GM18508 (cell line): ENCODE data around the gene REC114.
"Not testable (repeated sequence)": the region's sequence is repeated elsewhere in the genome, so short reads cannot be mapped to it uniquely, and the experiment has no call there.

Source experiments
- ATAC-seq: cut with Tn5 transposase; IDR thresholded peaks from one replicate; pipeline ENCODE4 v1.9.1; 2021; ENCODE audit warnings: moderate number of reproducible peaks; ENCODE audit not compliant: insufficient read depth, unreplicated experiment

The REC114 gene, protein sequence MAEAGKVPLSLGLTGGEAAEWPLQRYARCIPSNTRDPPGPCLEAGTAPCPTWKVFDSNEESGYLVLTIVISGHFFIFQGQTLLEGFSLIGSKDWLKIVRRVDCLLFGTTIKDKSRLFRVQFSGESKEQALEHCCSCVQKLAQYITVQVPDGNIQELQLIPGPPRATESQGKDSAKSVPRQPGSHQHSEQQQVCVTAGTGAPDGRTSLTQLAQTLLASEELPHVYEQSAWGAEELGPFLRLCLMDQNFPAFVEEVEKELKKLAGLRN

DNA sequence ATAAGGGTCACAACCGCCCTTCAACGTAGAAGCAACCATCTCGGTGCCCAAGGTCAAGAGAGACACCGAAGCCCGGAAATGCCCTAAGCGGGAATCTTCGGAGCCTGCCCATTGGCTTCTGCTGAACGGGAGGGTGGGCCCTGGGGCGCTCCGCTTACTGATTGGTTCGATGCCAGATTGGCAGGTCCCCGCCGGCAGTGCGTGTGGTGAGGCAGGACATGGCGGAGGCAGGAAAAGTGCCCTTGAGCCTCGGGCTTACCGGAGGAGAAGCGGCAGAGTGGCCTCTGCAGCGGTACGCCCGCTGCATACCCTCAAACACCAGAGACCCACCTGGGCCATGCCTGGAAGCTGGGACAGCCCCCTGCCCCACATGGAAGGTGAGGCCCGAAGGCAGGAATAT, at the start of gene REC114:
REC114 (plus strand) TSS at position 197 of the 400 bp plus-strand sequence; CDS start at position 219, 22 bp downstream.
- no peak for ATAC-seq

DNA sequence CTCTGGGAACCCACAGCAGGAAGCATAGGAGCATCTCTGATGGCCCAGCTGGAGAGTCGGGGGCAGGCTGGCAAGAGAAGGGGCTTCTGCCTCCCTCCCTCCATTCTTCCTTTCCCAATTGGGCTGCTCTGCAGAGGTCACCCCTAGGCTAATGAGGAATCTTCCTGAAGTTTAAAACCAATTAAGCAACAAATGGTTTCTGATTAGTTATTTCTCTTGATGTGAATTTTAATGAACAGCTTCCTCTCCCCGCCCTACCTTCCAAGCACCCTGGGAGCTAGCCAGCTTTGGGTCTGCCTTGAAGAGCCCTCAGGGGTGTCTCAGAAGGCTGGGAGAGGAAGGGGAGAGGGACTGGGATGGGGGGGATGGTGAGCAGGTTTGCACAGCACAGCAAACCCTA, 49.6 kb upstream of the REC114 start:
- no peak for ATAC-seq

DNA sequence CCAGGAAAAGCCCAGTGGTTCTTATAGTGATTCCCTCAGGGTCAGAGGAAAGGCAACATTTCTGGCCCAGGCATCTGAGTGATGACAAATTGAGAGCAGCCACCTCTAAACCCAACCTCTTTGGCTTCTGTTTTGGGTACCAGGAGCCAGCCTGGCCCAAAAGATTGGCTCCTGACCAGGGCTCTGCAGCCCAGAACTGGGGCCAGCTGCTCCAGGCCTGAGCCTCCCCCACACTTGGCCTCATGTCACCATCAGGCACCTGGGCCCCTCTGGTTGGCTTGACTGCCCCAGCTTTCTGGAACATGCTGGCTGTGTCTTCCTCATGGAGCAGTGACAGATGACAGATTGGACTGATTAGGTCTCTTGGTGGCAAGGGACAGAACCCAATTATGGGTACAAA, 48.2 kb upstream of the REC114 start:
- ATAC-seq = no peak

- ATAC-seq = no peak
Measured at GRCh38 chr15:73395671-73396070, 47.3 kb upstream of the REC114 start.

- no peak for ATAC-seq
Measured at GRCh38 chr15:73397461-73397860, 45.5 kb upstream of the REC114 start.

DNA sequence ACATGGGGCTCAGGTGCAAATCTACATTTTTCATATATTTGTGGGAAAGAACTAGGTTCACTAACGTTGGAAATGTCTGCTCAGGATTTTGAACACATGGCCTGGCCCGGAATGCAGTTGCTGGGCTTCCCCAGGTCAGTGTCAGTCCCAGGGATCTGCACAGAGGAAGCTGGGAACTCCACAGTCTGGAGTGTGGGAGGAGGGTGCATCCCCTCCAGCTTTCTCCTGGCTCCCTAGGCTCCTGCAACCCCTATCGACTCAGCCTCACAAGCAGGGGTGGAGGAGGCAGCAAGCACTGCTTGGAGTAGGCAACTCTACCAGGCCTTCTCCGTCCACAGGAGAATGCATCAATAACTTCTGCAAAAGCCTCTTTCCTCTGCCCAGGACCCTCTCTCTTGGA, 44.1 kb upstream of the REC114 start:
- ATAC-seq = no peak

GRCh38 chr15:73400222-73400621, 42.7 kb upstream of the REC114 start:
- ATAC-seq = not testable (repeated sequence)

DNA sequence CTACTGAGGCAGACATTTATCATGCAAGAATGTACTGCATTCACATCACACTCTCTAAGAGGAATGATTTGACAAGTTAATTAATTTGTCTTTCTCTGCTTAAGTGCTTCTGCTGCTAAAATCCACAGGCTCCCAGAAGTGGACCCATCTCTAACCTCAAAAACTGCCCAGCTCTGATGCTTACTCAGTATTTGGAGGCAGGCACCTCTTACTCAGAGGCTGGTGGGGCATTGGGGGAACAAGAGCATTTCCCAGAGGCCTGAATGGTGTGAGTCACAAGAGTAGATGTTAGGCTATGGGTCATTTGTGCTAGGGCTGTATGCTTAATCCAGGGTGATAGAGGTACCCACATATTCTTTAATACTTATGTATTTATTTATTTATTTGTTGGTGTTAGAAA, 39.8 kb upstream of the REC114 start:
- ATAC-seq = no peak

- no peak for ATAC-seq
Measured at GRCh38 chr15:73414876-73415275, 28.1 kb upstream of the REC114 start.

DNA sequence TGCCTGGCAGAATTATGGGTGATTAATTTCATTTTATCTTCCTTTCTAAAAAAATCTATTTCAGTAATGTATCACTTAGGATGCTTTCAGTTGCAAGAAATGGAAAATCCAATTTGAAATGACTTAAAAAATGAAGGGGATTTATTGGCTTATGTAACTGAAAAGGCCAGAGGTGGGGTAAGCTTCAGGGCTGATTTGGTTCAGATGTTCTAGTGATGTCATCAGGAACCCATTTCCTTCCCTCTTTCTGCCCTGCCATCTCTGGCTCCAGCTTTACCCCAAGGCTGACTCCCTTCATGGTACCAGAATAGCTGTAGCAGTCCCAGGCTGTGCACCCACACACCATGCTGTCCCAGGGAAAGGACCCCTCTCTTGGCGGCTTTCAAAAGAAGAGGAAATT, 18.5 kb upstream of the REC114 start:
- no peak for ATAC-seq

DNA sequence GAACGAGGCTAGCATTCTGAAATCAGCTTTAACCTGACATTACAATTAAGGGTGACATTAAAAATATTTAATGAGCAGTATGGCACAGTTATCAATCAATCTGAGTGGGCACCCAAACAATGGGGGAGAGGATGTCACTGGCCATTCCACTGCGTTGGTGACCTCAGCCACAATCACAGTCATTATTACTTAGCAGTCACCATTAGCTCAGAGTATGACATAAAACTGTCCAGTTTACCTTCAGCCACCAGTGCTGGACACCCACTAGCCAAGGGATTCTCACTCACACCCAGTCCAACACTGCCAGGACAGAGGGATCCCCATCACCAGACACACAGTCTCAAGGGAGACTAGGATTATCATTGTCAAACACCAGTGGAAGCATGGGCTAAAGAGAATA, 17.5 kb upstream of the REC114 start:
- ATAC-seq = no peak

DNA sequence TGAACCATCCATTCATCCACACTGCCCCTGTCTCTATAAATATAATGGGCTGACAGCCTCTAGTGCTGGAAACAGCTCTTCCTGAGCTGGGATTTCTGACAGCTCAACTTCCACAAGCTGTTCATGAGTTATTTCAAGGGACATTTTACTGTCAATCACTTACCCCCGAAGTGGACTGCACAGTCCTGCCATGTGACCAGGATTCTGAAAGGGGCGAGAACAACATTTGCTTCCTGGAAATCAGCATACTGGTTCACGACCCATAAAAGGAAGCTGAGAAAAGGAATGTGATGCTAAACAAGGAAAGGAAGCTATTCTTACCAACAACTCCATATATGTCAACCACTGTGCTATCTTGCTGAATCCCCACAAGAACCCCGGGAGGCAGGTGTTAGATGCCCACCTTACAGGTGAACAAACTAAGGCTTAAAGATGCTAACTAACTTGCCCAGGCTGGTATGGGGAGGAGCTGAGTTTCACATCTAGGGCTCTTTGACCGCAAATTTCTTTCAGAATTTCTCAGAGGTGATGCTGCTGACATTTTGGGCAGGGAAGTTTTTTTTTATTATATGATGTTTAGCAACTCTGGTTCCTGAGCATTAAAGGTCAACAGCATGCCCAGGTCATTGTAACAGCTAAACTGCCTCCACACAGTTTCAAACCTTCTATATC, 16.5 kb upstream of the REC114 start:
- no peak for ATAC-seq

- ATAC-seq = not testable (repeated sequence)
Measured at GRCh38 chr15:73431329-73431728, 11.6 kb upstream of the REC114 start.

DNA sequence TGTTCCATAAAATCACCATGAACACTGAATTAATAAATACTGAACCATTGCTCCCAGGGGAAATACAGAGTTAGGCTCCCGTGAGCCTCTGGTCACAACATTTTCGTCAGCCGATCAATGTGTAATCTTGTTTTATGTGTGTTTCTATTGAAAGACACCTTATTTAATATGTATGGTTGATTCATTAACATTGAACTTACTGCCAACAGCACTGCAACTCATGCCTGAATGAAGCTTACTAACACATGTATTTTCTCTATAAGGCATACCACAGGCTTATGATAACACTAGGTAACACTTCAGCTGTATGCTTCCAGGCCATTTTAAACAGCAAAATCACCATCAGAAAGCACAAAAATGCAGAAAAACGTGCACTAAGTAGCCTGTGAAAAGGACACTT, 9.1 kb upstream of the REC114 start:
- no peak for ATAC-seq

DNA sequence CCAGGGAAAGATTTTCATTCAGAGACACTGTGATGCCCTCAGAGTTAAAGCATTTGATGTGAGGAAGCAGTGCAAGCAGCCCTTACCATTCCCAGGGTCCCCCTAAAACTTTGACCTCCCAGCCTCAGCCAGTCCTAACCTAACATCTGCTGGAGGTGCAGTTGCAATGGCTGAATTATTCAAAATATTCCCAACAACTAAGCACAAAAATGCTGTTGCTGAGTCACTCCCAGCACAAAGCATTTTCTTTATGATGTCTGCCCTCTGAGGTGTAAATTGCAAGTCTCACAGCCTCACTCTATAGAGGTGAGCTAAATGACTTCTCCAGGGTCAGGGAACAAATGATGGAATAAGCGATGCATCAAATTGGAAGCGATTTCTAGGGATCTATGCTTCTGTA, 6.4 kb upstream of the REC114 start:
- no peak for ATAC-seq

- ATAC-seq = no peak
Measured at GRCh38 chr15:73437543-73438109, 5.3 kb upstream of the REC114 start.

DNA sequence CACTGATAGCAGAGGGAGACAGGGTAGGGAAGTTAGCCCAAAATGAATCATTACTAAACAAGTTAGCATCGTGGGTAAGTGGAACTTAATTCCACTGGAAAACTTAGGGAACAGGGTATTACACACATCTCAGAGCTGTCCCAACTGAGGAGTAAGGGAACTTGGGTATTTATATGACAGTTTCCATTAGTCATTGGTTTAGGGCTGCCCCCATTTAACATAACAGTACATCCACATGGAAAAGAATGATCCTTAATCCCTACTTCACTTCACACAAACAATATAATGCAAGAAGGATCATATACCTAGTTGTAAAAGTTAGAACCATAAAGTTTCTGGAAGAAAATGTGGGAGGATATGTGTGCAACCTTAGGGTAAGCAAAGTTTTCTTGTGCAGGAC, 4.3 kb upstream of the REC114 start:
- ATAC-seq = no peak

GRCh38 chr15:73440571-73440970, 2.4 kb upstream of the REC114 start:
- ATAC-seq = no peak

- ATAC-seq = no peak
Measured at GRCh38 chr15:73442421-73442820, 543 bp upstream of the REC114 start.

- not testable (repeated sequence) for ATAC-seq
Measured at GRCh38 chr15:73447471-73447870, 4.5 kb downstream of the REC114 start.

GRCh38 chr15:73448158-73448758, 5.3 kb downstream of the REC114 start:
- ATAC-seq = not testable (repeated sequence)
